GM18499 (cell line): Measurements from ENCODE around the gene KDM2A.
"Not testable (repeated sequence)": the region's sequence is repeated elsewhere in the genome, so short reads cannot be mapped to it uniquely, and the experiment has no call there.

ENCODE experiments used
- ATAC-seq: cut with Tn5 transposase; IDR thresholded peaks from one replicate; pipeline ENCODE4 v1.9.1; 2021; ENCODE audit warnings: moderate number of reproducible peaks; ENCODE audit not compliant: insufficient read depth, unreplicated experiment

KDM2A gene

DNA sequence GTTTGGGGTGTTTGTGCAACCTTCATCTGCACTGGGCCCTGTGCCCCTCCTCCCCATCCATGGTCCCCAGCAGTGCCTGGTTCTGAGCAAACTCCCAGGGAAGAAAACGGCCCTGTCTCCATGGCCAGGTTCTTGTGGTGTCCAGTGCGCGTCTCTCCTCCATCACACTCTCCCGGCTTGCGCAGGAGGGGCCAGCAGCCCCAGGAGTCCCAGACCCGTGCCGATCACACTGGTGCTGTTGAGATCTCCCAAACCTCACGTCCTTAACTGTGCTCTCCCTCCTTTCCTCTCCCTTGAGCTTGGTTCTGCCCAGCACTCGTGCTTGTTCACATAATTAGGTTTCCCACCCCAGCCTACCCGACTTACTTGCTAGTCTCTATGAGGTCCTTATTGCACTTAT is 136.3 kb downstream of the KDM2A start:
- ATAC-seq, result no peak

DNA sequence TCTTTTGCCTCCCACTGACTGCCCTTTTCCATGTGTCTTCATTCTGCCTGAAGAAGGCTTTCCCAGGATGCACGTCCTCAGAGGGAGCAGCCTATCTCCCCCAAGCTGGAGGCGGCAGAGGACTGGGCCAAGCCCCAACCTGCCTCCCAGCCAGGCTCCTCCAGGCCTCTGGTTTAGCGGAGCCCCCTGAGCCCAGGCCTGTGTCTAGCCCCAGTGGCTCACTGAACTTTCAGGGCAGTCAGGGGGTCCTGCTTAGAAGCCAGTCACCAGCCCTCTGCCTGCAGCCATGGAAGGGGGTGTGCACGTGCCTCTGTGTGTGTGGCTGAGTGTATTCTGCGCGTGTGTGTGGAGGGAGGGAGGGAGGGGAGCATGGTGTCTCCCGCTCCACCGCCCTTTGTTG is 136.8 kb downstream of the KDM2A start:
- no peak for ATAC-seq

DNA sequence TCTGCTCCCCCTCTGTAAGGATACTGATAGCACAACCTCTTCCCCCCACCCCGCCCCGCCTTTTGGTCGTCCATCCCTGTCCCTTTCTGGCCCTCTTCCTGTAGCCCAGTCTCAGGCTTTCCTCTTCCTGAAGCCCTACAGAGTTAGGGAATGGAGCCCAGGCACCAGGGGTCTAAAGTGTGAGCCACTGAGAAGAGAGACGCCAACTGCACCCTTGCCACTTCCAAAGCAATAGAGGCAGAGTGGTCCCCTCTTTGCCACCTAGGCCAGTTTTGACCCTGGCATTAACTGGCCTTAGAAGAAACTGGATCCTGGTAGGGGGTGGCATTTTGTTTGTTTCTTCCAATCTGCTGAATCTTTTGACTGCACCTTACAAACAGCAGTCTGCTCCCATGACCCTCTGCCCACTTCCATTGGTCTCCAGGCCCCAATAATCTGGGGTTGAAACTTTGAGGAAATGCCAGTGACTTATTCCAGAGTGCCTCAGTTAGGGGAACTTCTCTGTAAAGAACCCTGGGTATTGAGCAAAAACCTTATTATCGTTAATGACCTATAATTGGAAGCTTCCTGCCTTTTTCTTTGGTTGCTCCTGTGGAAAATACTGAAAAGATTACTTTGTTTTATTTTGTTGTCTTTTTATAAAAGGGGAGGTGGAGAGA is 137.5 kb downstream of the KDM2A start:
- ATAC-seq, result no peak

DNA sequence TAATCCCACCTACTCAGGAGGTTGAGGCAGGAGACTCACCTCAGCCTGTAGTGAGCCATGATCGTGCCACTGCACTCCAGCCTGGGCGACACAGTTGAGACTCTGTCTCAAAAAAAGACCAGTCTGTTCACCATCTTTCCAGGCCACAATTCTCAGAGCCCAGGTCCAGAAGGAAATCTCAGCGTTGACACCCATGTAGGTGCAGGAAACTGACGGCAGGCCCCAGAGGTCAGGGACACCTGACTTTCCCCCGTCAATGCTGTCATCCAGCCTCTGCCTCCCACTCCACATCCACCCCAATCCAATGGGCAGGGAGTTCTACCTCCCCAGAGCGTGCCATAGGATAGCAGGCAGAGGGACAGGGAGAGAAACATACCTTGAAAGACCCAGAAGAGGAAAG is 141.3 kb downstream of the KDM2A start:
- ATAC-seq, result no peak

DNA sequence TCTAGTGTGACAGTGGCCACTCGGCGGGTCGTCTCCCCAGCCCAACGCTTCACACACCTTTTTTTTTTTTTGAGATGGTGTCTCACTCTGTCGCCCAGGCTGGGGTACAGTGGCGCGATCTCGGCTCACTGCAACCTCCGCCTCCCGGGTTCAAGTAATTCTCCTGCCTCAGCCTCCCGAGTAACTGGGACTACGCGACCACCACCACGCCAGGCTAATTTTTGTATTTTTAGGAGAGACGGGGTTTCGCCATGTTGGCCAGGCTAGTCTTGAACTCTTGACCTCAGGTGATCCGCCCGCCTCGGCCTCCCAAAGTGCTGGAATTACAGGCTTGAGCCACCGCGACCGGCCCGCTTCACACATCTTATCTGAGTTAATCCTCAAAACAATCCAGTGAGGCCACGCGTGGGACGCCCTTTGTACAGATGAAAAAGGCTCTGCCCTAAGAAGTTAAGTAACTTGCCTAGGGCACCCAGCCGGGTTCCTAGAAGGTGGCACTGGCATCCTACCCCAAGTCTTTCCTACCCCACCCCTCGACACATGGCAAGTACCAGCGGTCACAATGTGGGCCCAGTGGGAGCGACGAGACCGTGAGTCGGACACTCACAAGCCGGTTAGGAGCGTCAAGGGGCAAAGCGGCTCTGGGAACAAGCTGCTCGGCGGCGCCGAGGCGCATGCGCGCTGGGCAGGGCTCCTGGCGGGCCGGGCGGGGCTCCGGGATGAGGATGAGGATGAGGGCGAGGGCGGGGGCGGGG is 142.0 kb downstream of the KDM2A start:
- ATAC-seq, result not testable (repeated sequence)

DNA sequence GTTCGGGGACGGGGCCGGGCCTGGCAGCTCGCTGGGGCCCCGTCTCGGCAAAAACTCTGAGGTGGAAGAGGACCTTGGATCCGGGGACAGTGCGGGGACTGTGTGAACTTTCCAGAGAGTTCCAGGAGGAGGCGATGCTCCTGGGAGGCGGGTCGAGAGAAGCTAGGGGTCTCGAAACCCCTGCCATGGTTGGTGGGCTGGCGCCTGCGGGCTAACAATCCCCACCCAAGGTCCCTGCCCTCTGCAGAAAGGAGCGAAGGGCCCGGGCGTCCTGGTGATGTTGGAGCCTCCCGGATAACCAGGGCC is 142.5 kb downstream of the KDM2A start:
- no peak for ATAC-seq

DNA sequence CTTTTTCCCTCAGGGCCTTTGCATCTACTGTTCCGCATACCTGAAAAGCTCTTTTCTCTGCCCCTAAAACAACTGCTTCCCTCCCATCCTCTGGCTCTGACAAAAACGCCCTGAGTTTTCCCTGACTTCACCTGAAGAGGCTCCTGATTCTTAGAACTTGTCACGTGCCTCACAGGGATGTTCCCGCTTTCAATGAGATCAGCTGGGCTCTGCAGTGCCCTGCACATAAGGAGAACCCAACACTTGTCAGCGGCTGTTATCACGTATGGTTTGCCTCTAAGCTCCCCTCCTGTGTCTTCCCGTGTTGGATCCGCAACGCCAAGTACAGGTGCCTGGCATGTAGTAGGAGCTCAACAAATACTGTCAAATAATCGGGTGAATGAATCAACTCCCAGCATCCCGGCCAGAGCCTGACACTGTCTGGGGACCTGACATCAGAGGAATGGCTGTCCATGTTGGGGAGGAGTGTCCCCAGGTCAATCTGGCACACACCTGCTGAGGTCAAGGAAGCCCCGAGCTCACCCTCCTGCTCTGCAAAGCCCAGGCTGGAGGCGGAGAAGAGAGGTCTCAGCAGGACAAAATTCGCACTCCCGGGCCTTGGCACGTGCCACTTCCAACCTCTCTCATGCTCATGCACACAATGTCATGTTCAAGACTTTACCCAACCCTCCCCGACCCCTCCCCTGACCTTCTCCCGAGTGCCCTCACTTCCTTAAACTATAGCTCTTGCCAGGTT is 143.1 kb downstream of the KDM2A start:
- no peak for ATAC-seq

DNA sequence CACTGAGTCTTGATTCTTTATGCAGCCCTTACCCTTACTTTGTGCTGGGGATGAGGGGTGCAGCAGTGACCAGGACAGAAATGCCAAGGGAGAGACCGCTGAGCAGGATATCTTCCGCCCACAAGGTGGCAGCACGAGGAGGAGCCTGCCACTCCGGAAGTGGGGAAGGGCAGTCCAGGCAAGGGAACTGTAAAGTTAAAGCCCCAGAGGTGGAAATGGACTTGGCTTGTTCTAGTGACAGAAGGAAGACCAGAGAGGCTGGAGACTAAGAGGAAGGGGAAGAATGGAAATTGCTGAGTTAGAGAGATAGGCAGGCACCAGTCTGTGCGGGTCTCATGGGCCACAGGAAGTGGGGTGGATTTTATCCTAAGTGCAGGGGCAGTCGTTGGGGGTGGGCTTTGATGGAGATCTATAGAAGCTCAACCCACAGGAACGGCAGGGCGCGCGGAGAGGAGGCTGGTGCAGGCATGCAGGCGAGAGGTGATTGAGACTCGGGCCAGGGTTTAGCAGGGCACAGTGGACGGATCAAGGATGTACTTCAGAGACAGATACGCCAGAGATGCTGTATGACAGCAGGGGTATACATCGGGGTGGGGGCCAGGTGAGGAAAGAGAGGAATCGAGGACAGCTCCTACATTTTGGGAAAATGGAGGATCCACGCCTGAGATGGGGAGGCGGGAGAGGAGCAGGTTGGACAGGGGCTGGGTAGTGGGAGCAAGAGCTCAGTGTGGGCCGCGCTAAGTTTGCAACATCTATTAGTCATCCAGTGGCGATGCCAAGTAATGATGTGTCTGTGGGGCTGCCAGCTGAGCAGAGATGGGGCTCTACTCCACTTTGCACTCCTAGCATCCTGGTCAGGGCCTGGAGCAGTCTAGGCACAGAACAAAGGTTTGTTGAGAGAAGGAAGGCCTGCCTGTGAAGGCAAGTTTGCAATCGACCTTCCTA is 143.9 kb downstream of the KDM2A start:
- ATAC-seq, result no peak

DNA sequence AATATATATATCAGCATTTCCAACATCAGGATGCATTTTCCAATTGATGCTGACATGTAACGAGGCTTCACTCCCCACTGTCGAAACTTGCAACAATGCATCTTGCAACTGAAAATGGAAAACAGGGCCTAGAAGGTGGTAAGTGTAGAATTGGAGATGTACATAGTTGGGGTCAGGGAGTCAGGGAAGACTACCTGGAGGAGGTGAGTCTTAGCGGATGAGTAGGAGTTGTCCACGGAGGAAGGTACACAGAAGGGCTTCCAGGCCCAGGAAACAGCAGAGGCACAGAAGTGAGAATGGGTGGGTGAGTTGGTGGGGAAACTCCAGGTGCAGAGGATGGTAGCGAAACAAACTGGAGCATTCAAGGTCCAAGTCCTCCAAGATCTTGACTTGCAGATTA is 145.2 kb downstream of the KDM2A start:
- ATAC-seq, result no peak

DNA sequence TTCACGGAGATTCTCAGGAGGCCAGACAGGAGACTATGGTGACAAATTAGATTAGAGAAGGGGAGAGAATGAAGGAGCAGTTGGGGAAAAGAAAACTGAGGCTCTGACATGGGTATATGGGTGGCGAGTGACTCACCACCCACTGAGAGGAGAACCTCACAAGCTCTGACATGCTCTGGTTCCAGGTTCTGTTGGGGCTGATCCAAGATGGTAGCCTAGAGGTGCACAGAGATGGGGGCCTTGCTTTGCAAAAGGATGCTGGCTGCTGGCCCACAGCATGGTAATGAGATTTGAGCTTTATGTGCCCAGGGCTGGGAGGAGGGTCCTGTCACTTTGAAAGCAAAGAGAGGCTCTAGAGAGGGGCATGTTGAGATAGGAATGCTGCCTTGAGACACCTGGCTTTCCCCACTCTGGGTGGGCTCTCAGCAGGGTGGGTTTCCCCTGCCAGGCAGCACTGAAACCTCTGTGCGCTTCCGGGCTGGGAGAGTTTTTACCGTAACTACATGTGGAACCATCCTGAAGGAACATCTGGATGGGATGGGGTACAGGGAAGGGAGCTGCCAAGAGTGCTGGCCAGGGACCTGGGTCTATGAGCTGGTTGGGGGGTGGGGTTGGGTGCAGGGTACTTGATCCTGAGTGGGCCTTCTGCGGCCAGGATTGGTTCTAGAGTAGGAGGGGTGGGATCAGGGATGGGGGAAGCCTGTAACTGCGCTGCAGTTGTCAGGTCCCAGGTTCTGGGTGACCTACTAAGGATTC is 146.0 kb downstream of the KDM2A start:
- ATAC-seq, result no peak

DNA sequence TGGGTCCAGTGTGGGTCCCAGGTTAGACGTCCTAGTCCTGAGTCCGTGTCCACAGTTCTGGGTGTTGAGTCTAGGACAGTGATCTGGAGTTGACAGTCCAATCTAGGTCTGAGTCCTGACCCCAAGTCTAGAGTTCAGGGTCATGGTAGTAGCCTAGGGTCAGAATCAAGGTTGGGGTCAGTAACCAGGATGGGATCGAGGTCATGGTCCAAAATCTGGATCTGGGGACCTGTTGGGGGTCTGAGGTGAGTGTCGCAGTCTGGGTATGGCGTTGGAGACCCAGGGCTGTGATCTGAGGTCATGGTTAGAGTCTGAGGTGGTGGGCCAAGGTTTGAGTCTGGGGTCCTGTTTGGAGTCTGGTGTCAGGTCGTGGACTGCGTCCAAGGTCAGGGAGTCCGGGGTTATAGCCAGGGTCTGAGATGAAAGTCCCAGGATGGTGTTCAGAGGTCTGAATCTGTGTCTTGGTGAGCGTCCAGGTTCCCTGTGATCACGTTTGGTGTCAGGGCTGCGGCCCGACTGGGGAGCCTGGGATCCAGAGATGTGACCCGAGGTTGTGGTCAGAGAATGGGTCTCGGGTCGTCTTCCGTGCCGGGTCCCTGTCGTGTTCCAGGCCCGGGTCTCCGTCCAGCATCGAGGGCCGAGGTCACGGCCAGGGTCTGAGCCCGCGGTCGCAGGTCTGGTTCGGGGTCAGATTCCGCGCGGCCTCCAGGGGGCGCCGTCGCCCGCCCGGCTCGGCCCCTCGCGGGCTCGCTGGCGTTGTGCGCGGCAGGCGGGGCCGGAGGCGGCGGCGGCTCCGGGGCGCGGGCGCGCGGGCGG is 146.8 kb downstream of the KDM2A start:
- no peak for ATAC-seq

DNA sequence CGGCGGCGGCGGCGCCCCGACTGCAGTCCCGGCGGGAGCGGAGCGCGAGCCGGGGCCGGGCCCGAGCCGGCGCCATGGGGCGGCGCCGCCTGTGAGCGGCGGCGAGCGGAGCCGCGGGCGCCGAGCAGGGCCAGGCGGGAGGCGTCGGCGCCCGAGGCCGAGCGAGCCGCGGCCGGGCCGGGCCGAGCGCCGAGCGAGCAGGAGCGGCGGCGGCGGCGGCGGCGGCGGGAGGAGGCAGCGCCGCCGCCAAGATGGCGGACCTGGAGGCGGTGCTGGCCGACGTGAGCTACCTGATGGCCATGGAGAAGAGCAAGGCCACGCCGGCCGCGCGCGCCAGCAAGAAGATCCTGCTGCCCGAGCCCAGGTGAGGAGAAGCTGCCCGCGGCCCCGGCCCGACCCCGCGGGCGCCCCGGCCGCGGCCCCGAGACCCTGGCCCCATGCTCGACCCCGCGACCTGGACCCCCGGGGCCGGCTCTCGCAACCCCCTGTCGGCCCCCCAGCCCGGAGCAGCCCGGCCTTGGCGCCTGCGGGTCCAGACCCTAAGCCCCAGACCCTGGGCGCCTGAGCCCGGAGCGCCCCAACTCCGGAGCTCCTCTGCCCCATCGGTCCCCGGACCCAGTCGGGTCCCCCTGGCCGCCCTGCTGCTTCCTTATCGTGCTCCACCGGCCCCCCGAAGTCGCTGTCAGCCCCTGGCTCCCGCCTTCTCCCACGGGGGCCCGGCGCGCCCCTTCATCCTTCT is 147.6 kb downstream of the KDM2A start, which contains the start of gene GRK2:
GRK2 (plus strand) TSS at position 25 of the 739 bp plus-strand sequence; CDS start at position 252, 227 bp downstream.
- ATAC-seq, result no peak

DNA sequence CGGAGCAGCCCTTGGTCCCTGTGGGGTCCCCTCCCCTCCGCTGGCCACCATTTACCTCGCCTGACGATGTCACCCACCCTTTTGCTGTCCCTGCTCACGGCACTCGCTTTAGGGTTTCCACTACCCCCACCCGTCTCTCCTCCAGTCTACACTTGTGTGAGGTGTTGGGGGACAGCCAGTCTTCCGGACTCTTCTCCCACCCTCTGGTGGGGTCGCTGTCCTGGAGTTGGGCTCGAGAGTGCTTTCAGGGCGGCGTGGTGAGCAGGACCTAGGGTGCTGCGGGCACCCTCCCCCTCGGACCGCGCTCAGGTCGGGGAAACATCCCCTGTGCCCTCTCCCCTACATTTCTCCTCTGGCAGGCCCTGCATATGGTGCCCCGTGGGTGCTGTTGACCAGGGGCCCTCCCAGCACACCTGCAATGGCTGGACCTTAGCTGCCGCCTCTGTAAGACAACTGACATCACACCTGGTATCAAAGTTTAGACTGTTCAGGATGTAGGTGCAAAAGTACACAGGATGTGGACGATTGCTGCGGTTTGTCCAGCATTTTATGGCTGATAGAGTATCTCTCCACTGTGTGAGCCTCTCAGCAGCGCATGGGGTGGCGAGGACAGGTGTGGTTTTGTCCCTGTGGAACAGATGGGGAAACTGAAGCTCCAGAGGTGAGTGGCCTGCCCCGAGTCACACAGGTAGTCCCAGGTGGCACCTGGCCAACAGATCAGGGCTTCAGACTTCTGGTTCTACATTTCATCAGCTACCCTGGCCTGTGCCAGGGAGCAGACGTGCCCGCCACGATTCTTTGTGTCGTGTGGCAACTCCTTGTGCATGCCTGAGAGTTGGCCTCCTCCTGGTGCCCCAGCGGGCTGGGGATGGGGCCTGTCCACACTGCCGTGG is 148.4 kb downstream of the KDM2A start:
- ATAC-seq, result no peak

DNA sequence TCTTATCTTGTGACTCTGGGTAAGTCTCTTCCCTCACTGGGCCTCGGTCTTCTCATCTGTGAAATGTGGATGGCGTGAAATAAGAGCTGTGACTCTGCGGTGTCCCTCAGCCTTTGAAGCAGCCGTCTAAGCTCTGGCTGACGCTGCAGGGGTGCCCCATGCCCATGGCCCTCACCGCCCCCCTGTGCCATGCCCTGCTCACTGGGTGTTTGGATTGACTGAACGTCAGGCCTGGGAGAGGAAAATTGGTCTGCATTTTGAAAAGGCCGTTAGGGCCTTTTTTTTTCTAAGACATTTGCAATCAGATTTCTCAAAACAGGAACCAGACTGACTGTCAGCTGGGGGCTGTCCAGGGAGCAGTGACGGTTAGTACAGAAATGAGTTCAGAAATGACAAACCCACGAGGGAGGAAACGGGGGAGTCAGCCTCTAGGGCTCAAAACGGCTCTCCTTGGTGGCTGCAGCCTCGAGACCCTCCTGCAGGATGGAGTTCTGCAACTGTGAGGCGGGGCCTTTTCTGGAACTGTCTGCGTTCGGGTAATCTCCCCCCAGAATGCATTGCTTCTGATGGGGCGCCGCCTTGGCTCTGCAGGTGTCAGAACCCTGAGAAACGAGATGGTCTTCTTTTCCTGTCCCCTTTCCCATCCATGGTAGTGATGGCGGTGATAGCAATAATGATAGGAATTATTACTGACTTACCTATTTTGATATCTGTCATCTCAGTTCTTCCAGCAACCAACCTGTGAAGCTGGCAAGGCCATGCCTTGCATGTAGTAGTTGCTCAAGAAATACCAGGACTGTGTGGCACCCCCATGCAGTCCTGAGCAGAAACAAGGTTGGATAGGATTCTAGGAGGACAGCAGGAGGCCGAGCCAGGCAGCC is 149.3 kb downstream of the KDM2A start:
- ATAC-seq, result no peak

DNA sequence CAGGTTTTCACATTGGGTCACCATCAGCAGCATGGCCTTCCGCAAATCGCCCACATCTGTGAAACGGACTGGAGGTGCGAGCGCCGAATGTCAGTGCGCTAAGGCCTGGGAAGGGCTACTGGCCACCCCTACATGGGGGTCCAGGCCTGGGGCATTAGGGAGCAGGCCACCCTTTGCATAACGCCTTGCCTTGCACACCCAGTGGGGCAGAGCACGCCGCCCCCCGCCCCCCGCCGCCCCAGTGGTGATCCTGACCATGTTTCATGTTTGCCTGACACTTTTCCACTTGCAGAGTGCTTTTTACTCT is 149.9 kb downstream of the KDM2A start:
- ATAC-seq, result no peak
